ENCODE results near the gene BAIAP3. TPM values are rescaled to one million over a fixed set of nuclear protein-coding genes. Genes with fewer than 3 reads are reported as not detected.

The BAIAP3 gene
- total RNA-seq, 1 experiment from 2014 or later: 6.8 TPM

DNA sequence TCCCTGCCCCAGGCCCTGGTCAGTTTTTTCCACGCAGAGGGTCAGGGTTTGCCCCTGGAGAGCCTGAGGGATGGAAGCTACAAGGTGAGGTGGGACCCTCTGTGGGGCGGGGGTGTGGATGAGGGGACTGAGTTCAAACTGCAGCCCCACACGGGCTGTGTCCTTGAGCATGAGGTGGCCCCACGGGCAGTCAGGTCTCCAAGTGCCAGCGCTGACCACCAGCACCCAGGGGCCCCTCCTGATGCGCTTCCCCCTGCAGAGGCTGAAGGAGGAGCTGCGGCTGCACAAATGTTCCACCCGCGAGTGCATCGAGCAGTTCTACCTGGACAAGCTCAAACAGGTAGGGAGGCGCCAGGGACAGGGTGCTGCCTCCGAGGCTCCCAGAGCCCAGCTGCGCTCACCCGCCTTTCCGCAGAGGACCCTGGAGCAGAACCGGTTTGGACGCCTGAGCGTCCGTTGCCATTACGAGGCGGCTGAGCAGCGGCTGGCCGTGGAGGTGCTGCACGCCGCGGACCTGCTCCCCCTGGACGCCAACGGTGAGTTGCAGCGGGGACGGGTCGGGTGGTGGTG, 13.9 kb downstream of the BAIAP3 start:
- Histone ChIP-seq H3K23me2 (ENCODE audit: insufficient read length, low read depth, low read length, poor library complexity, severe bottlenecking) (no peaks in the 10 kb centered on the region), H2BK5ac (ENCODE audit: insufficient read length, low read length) (no peak overlapping the region), H3K79me2 (ENCODE audit: insufficient read depth, low read length) (no peaks in the 10 kb centered on the region; the same call in 1 of the 2 replicates), H2BK12ac (ENCODE audit: insufficient read length, low read depth, low read length) (no peak overlapping the region), H3K9me3 (ENCODE audit: control insufficient read depth, low read depth, low read length) (no peaks in the 10 kb centered on the region), H3K27me3 (ENCODE audit: insufficient read depth, low read length) (no peaks in the 10 kb centered on the region), H2BK120ac (ENCODE audit: low read depth, low read length, poor library complexity, severe bottlenecking) (no peak overlapping the region), H3K9ac (ENCODE audit: extremely low read depth, insufficient read length, low read length) (no peak overlapping the region), H3K4ac (ENCODE audit: low read depth, low read length) (no peak overlapping the region), H4K91ac (ENCODE audit: insufficient read length, low read depth, low read length) (no peak overlapping the region), H2AFZ (ENCODE audit: low read length) (no peak overlapping the region), H2BK20ac (ENCODE audit: low read depth, low read length, poor library complexity, severe bottlenecking) (no peak overlapping the region), H4K8ac (replicated peaks; ENCODE audit: insufficient read length, low read depth, low read length) (no peak overlapping the region), H2AK5ac (ENCODE audit: insufficient read length, low read length) (no peak overlapping the region), H3T11ph (ENCODE audit: low read length) (no peak overlapping the region), H4K20me1 (ENCODE audit: control insufficient read depth, insufficient read depth, insufficient read length) (no peaks in the 10 kb centered on the region), H3K79me1 (ENCODE audit: insufficient read depth, low read depth, low read length, poor library complexity, severe bottlenecking) (no peaks in the 10 kb centered on the region), H2BK15ac (ENCODE audit: low read depth, low read length) (no peak overlapping the region), H3K4me2 (ENCODE audit: insufficient read depth, insufficient read length, low read length) (no peak overlapping the region), H3K56ac (ENCODE audit: insufficient read length, low read depth, low read length) (no peak overlapping the region), H3K14ac (ENCODE audit: insufficient read depth, low read length) (no peak overlapping the region), H3K18ac (ENCODE audit: insufficient read length, low read depth, low read length) (no peak overlapping the region), H3K23ac (ENCODE audit: insufficient read length, low read depth, low read length) (no peak overlapping the region), H4K5ac (ENCODE audit: insufficient read length, low read depth, low read length) (no peak overlapping the region), H3K4me1 (ENCODE audit: insufficient read depth, low read length) (no peaks in the 10 kb centered on the region), H3K27ac (ENCODE audit: insufficient read length, low read depth, low read length) (no peak overlapping the region)
- Mint-ChIP-seq H3K4me3 (no peak overlapping the region), H3K4me1 (peaks cover 6 to 10% of the 10 kb centered on the region in 2 experiments), H3K27ac (no peak overlapping the region), H3K9me3 (no peaks in the 10 kb centered on the region; a peak in 1 of 5 replicates), H3K36me3 (ENCODE audit: insufficient read depth in 1 of 3, low read depth in 3 of 3) (peaks cover 3 to 18% (median 12%) of the 10 kb centered on the region in 3 experiments; a peak in 5 of 7 replicates), H3K27me3 (ENCODE audit: low read depth) (peaks cover 6% of the 10 kb centered on the region)
- WGBS (ENCODE audit: extremely low coverage, insufficient read length, low lambda C conversion rate): no CpG with 5 or more reads among the region's 31 CpGs
- no peak for DNase-seq
- TF ChIP-seq, protein P1, sequence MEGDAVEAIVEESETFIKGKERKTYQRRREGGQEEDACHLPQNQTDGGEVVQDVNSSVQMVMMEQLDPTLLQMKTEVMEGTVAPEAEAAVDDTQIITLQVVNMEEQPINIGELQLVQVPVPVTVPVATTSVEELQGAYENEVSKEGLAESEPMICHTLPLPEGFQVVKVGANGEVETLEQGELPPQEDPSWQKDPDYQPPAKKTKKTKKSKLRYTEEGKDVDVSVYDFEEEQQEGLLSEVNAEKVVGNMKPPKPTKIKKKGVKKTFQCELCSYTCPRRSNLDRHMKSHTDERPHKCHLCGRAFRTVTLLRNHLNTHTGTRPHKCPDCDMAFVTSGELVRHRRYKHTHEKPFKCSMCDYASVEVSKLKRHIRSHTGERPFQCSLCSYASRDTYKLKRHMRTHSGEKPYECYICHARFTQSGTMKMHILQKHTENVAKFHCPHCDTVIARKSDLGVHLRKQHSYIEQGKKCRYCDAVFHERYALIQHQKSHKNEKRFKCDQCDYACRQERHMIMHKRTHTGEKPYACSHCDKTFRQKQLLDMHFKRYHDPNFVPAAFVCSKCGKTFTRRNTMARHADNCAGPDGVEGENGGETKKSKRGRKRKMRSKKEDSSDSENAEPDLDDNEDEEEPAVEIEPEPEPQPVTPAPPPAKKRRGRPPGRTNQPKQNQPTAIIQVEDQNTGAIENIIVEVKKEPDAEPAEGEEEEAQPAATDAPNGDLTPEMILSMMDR (conservative IDR thresholded peaks at IDR 0.05): no peak

All from H9 (cell line).